CD14-positive monocyte (primary cell): ENCODE results near the gene NKD2. TPM values are rescaled to one million over a fixed set of nuclear protein-coding genes. Genes with fewer than 3 reads are reported as not detected.
A peak's percentile ranks its signal among the peaks of the same experiment; 100 is the strongest.

ENCODE experiments used
- DNase-seq, 3 donors: peaks; one replicate each; pipeline ENCODE4 v3.0.0-alpha.2; 2011 to 2022
- H2AFZ ChIP-seq: 2 replicates; pipeline ENCODE4 v1.6.0; 2012; ENCODE audit warnings: mild to moderate bottlenecking, low read depth, low read length, inconsistent platforms; ENCODE audit not compliant: insufficient read depth, poor library complexity, severe bottlenecking
- H3K27ac ChIP-seq, 2 donors: 1 replicate in 1 of 2; 2 replicates in 1 of 2; pipeline ENCODE4 v1.5.1; 2012 to 2013; ENCODE audit warnings: low read length in 2 of 2, control low read depth in 1 of 2, inconsistent platforms in 1 of 2, low read depth in 1 of 2, mild to moderate bottlenecking in 1 of 2
- H3K27me3 ChIP-seq, 2 donors: one replicate each; pipeline versions ENCODE4 v1.6.0 to v1.6.1; 2011 to 2013; ENCODE audit warnings: low read length in 2 of 2; ENCODE audit not compliant: control insufficient read depth in 2 of 2, insufficient read depth in 2 of 2
- H3K36me3 ChIP-seq, 2 donors: replicated peaks in 1 of 2; 1 replicate in 1 of 2; 2 replicates in 1 of 2; pipeline versions ENCODE4 v1.5.1 to v1.6.1; 2012 to 2013; ENCODE audit warnings: low read length in 2 of 2, control low read depth in 1 of 2, inconsistent platforms in 1 of 2, mild to moderate bottlenecking in 1 of 2; ENCODE audit not compliant: insufficient read depth in 2 of 2, control insufficient read depth in 1 of 2
- H3K4me1 ChIP-seq, 2 donors: 1 replicate in 1 of 2; 2 replicates in 1 of 2; pipeline versions ENCODE4 v1.5.1 to v1.6.1; 2012 to 2013; ENCODE audit warnings: low read length in 2 of 2, control low read depth in 1 of 2, inconsistent platforms in 1 of 2, mild to moderate bottlenecking in 1 of 2, moderate library complexity in 1 of 2; ENCODE audit not compliant: insufficient read depth in 2 of 2, control insufficient read depth in 1 of 2
- H3K4me2 ChIP-seq: replicated peaks from 2 replicates; pipeline ENCODE3; 2012; ENCODE audit warnings: low read length, moderate library complexity, mild to moderate bottlenecking; ENCODE audit not compliant: poor library complexity, severe bottlenecking; ENCODE audit errors: extremely low read depth
- H3K4me3 ChIP-seq, 3 experiments: fragments of 200-600 bp in 1 of 3; sonication (generic) in 1 of 3; replicated peaks in 1 of 3; 1 replicate in 2 of 3; 2 replicates in 1 of 3; pipeline ENCODE4 v1.5.1; 2011 to 2013; ENCODE audit warnings: low read length in 3 of 3, mild to moderate bottlenecking in 3 of 3, control low read depth in 2 of 3, low read depth in 2 of 3, inconsistent platforms in 1 of 3, moderate library complexity in 1 of 3
- H3K79me2 ChIP-seq: 2 replicates; pipeline ENCODE4 v1.6.0; 2012; ENCODE audit warnings: mild to moderate bottlenecking, control low read depth, inconsistent platforms, low read length, moderate library complexity; ENCODE audit not compliant: insufficient read depth
- H3K9ac ChIP-seq: 2 replicates; pipeline ENCODE4 v1.6.0; 2017; ENCODE audit warnings: low read length, mild to moderate bottlenecking; ENCODE audit not compliant: insufficient read depth, poor library complexity, severe bottlenecking
- H3K9me3 ChIP-seq, 2 donors: replicated peaks in 1 of 2; 1 replicate in 1 of 2; 2 replicates in 1 of 2; pipeline versions ENCODE4 v1.5.1 to v1.6.1; 2012 to 2013; ENCODE audit warnings: low read length in 2 of 2, control low read depth in 1 of 2; ENCODE audit not compliant: control insufficient read depth in 1 of 2, insufficient read depth in 1 of 2
- H4K20me1 ChIP-seq: 2 replicates; pipeline ENCODE4 v1.6.0; 2012; ENCODE audit warnings: mild to moderate bottlenecking, low read length, control low read depth, moderate library complexity; ENCODE audit not compliant: insufficient read depth
- H3K27ac Mint-ChIP-seq, 7 donors: one replicate each; pipeline ENCODE4 v1.8.0; 2020; ENCODE audit warnings: mild to moderate bottlenecking in 7 of 7, mixed read lengths in 7 of 7, moderate library complexity in 6 of 7, inconsistent platforms in 2 of 7
- H3K27me3 Mint-ChIP-seq, 3 donors: one replicate each; pipeline ENCODE4 v1.8.0; 2021 to 2022; ENCODE audit warnings: low read depth in 3 of 3, mild to moderate bottlenecking in 3 of 3, mixed read lengths in 3 of 3, moderate library complexity in 3 of 3, inconsistent platforms in 1 of 3
- H3K36me3 Mint-ChIP-seq, 2 donors: one replicate each; pipeline ENCODE4 v1.8.0; 2020; ENCODE audit warnings: mixed read lengths in 2 of 2, inconsistent platforms in 1 of 2, mild to moderate bottlenecking in 1 of 2
- H3K4me1 Mint-ChIP-seq: one replicate; pipeline ENCODE4 v1.8.0; 2020; ENCODE audit warnings: mild to moderate bottlenecking, mixed read lengths
- H3K4me3 Mint-ChIP-seq, 2 donors: one replicate each; pipeline ENCODE4 v1.8.0; 2020; ENCODE audit warnings: mild to moderate bottlenecking in 2 of 2, mixed read lengths in 2 of 2, moderate library complexity in 1 of 2
- H3K9me3 Mint-ChIP-seq, 7 donors: one replicate each; pipeline ENCODE4 v1.8.0; 2020 to 2022; ENCODE audit warnings: mixed read lengths in 7 of 7, mild to moderate bottlenecking in 6 of 7, moderate library complexity in 6 of 7, inconsistent platforms in 2 of 7
- CTCF ChIP-seq: fragments of 200-600 bp; IDR thresholded peaks from one replicate; pipeline ENCODE4 v1.8.0; 2022; ENCODE audit warnings: antibody characterized with exemption, mild to moderate bottlenecking
- WGBS: methylation state at CpG from one replicate; pipeline ENCODE4 v1.1.5; 2013; ENCODE audit warnings: missing lambda C conversion rate; ENCODE audit not compliant: insufficient coverage; 5-methylcytosine and 5-hydroxymethylcytosine counted together
- intact Hi-C, 2 donors: fragments of 100-400 bp; cut with micrococcal nuclease; formaldehyde crosslinking; loops; one replicate each; pipeline versions ENCODE4 v1.15.0 to v1.15.1; 2023
- polyA plus RNA-seq, 3 donors: library from polyadenylated mRNA; depleted of rRNA in 1 of 3; unstranded in 2 of 3; stranded (reverse) in 1 of 3; fragments of 300-500 nt in 2 of 3; fragments of >200 nt in 1 of 3; fragmentation: Illumina TruSeq in 2 of 3; gene quantifications; 1 replicate in 2 of 3; 2 replicates in 1 of 3; pipeline ENCODE4 v1.2.3, GENCODE V29; 2012 to 2021

The NKD2 gene
- polyA plus RNA-seq, 3 donors: not detected

GRCh38 chr5:1076406-1076805, 67.8 kb downstream of the NKD2 start:
- no peak overlapping the region for H3K4me3 Mint-ChIP-seq
- TF ChIP-seq CTCF: no peak
- Histone ChIP-seq H3K9me3 (no peaks in the 10 kb centered on the region), H3K79me2 (no peaks in the 10 kb centered on the region), H3K4me3 (no peak overlapping the region), H3K4me1 (no peaks in the 10 kb centered on the region), H4K20me1 (peaks cover 12% of the 10 kb centered on the region), H3K27me3 (no peaks in the 10 kb centered on the region), H3K9ac (no peak overlapping the region), H3K36me3 (peaks cover 24 to 36% of the 10 kb centered on the region in 2 donors), H2AFZ (no peak overlapping the region), H3K4me2 (no peak overlapping the region), H3K27ac (no peak overlapping the region)
- H3K9me3 Mint-ChIP-seq: peaks cover 0 to 4% (median 0%) of the 10 kb centered on the region in 7 donors
- intact Hi-C loops: no loop called here
- no peaks in the 10 kb centered on the region for H3K4me1 Mint-ChIP-seq
- peaks cover 0 to 2% (median 0%) of the 10 kb centered on the region in 3 donors for H3K27me3 Mint-ChIP-seq
- DNase-seq: no peak
- 96% methylated on average over 16 of the region's 17 CpGs for WGBS
- H3K27ac Mint-ChIP-seq: peak overlapping the region in 3 of 7 donors; percentile 0 to 64 (median 50)
- H3K36me3 Mint-ChIP-seq: peaks cover 32 to 50% of the 10 kb centered on the region in 2 donors

DNA sequence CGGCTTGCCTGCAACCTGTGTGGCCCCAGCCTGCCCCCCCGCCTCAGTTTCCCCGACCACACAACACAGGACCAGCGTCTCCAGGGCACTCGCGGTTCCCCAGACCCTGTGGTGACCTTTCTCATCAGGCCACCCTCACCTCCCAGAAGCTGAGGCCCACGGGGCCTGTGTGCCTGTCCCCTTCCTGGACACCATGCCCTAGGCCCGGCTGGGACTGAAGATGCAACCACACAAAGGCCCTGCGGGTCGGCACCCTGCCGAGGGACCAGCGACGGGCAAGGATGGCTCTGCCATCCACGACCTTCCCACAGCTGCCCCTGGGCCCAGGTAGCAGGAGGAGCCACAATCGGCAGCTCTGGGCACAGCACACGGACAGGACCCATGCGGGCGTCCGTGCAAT, 68.4 kb downstream of the NKD2 start:
- WGBS: 99% methylated on average over 18 of the region's 19 CpGs
- peaks cover 34 to 53% of the 10 kb centered on the region in 2 donors for H3K36me3 Mint-ChIP-seq

More for the DNA sequence above, 68.4 kb downstream of the NKD2 start:
- peaks cover 0 to 2% (median 0%) of the 10 kb centered on the region in 3 donors for H3K27me3 Mint-ChIP-seq
- Histone ChIP-seq H3K27me3 (no peaks in the 10 kb centered on the region), H3K79me2 (no peaks in the 10 kb centered on the region), H2AFZ (no peak overlapping the region), H3K9ac (no peak overlapping the region), H4K20me1 (peaks cover 12% of the 10 kb centered on the region), H3K27ac (no peak overlapping the region), H3K36me3 (peaks cover 27 to 40% of the 10 kb centered on the region in 2 donors), H3K4me3 (no peak overlapping the region), H3K4me2 (no peak overlapping the region), H3K9me3 (no peaks in the 10 kb centered on the region), H3K4me1 (no peaks in the 10 kb centered on the region)
- no peak overlapping the region for H3K4me3 Mint-ChIP-seq
- H3K4me1 Mint-ChIP-seq: no peaks in the 10 kb centered on the region
- no peak overlapping the region for H3K27ac Mint-ChIP-seq
- TF ChIP-seq CTCF: no peak
- intact Hi-C loops: no loop called here
- no peak for DNase-seq
- peaks cover 0 to 4% (median 0%) of the 10 kb centered on the region in 7 donors for H3K9me3 Mint-ChIP-seq
